RPMI7951 (cell line): ENCODE measurements around the gene SCG5. TPM values are rescaled to one million over a fixed set of nuclear protein-coding genes. Genes with fewer than 3 reads are reported as not detected.

Experiments used
- DNase-seq: peaks from one replicate; pipeline ENCODE4 v3.0.0-alpha.2; 2012; ENCODE audit warnings: low read depth
- total RNA-seq: library from RNA; depleted of rRNA; stranded (reverse); fragments of >200 nt; shearing (Covaris generic); gene quantifications from 2 replicates; pipeline ENCODE4 v1.2.3, GENCODE V29; 2014

Gene SCG5
- total RNA-seq, 1 experiment from 2014 or later, result 99.1 TPM

DNA sequence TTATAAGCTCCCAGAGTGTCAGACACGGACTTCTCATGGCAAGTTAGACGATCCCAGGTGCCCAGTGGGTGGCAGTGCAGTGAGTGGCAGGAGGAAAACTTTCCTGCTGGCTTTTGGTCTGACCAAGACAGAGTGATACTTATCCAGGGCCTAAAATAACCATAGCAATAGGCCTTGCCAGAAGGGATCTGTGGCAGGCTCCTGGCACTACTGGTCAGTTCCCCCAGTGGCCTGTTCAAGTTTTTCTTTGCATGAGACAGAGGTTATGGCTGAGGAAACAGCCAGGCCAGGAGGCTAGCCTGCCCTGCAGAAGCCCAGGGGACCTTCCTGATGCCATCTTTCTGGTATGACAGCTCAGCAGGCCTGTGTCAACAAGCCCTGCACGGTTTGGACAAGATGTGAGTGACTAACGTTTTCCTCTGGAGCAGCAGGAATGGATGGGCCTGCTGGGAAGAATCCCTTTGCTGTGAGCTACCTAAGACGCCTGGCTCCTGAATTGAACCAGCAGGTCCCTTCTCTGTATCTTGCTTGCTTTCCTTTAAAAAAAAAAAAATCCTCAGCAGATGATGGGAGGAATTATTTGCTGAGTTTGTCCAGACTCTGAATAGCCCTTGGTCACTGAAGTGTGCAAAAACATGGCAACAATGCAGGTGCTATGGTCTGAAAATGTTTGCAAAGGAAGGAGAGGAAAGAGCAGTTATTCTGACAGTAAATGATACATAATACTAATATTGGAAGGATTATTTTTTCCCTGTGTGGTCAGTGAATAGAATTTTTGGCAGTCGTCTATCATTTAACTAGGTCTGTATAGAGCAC, 18.0 kb downstream of the SCG5 start:
- DNase-seq, result peak; percentile 84

DNA sequence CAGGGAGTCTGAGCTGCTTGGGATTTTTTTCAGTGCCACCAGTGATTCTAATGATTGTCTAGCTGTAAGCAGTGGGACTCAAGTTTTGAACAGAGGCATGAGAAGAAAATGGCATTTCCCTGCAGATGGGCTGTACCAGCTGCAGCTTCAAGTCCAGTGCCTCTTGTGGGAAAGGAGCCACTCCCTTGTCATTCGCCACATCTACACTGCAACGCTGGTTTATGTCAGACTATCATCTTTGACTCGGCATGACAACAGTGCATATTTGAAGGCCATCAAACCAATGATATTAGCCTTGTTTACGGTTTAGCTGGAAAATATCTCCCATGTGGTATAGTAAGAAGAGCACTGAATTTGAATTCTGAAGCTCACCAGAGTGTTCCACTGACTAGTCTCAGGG, 22.2 kb downstream of the SCG5 start:
- DNase-seq, result no peak

DNA sequence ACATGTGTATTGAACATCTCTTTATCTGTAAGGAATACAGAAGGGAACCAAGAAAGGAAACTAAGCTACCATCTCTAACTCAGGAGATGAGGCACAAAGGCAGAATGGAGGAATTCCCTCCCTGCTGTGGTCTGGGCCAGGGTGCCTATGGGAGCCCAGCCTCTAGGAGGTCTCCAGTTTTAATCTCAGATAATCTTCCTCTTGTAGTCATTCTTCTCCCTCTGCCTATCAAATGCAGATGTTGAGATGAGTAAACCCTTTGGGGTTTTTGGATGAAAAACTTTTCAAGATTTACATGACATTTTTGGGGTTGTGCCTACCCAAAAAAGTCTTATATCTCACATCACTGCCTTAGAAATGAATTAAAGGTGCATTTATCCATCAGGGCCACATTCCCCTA, 23.3 kb downstream of the SCG5 start:
- no peak for DNase-seq

DNA sequence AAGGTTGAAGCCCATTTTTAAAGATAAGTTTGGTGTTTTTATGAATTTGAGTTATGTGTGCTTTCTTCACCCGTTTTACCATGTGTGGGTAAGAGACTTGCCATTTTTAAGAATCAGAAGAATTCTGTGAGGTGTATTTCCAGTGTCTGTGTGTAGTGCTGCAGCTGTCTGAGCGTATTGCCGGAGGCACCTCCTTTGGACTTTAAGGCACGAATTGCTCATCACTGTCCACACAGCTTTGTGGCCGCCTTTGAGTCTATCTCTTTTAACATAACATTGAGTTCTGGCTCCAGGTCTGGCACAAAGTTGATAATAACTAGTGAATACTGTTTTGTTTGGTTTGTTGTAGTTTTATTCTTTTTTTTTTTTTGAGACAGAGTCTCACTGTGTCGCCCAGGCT, 25.8 kb downstream of the SCG5 start:
- DNase-seq, result peak; percentile 96

DNA sequence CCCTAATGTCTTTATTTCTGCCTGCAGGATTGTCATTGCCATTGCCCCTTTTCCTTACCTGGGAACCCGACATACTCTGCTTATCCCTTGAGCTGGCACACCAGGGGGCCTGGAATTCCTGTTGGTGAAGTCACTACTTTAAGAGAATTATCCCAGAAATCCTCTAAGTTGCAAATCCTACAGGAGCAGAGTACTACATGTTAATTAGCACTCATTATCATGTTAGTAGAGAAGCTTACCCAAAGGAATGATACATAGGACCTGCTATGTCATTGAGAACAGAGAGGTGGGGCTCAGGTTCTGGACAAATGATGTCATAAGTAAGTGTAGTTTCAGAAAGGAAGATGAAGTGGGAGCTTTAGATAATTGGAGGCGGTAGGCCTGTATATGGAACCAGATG, 27.4 kb downstream of the SCG5 start:
- no peak for DNase-seq

DNA sequence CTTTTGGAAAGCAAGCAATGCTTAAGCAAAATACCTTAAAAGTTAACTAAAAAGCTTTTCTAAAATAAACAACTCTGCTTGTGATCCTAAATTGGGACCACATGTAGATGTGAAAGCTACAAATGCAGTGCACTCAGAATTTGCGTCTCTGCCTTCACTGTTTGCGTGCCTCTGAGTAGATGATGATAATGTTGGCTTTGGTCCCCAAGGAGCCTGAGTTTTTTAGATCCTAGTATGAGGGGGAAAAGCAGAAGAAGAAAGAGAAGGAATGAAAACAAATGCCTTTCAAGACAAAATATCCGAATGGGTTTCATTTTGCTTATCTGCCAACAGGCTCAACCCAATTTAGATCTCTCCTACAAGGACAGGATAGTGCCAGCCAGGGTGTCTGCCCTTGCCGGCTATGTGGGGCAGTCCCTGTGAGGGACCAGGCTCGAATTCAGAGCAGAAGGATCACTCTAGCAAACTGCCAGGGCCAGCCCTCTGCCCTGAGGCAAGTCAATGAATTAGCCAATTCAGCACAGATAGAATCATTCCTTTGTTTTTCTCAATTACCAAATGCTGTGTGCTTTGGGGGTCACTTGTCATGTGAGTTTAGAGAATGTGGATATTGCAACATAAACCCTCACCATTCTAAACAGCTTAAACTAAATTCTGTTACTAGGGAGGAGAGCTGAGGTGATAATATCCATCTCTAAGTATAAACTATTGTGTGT, 28.5 kb downstream of the SCG5 start:
- DNase-seq, result peak; percentile 95

DNA sequence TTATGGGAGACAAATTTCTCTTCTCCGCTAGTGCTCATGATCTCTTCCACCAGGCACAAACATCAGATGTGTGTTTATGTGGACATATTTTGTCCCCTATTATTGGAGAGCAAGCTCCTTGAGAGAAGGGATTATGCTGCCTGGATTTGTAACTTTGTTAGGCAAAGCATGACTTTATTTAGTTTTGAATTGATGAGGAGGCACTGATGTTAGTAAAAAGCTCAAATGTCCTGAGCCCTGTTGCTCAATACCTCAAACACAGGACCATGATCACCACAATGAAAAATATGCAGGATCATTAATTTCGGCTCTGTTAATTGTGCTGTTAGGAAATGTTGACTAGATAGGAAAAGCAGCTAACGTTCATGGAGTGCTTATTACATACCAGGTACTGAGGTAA, 29.1 kb downstream of the SCG5 start:
- no peak for DNase-seq

DNA sequence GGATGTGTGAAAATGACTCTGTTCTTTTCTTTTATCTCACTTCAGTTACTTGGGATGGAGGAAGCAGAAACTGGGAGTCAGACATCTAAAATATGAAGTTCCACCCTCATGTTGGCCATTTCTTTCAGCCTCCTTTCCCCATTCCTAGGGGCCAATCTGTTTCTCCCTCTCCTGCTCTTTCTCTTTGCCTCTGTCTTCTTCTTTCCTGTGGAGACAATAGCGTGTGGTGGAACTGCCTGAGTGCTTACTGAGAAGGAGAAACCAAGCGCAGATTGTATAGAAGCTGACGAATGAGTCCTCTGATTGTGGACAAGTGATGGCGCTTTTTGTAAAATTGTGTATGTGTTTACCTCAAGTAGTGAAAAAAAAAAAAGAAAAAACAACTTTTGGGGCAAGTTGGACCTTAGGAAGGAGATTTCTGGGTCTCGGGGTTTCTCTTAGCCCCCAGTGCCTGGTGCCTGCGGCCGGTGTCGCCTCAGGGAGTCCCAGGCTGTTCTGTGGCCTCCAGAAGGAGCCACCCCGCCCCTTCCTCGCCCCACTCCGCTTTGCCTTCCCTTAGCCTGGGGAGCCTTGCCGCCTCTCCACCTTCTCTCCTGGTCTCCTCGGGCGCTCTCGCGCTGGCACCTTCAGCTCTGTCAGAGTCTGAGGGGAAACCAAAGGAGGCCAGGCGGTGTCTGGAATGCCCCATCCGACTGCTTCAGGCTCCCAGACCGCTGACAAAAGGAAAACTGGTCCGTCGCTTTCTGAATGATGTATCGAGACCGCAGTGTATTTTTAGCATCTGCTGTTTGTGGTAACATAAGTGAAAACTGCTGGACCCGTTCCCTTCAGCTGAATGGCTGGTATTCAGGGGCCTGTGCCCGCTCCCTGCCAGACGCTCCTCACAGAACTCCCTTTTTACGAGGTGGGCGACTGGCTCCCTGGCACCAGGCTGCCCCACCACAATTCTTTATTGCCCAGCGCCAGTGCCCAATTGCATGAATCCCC, 30.1 kb downstream of the SCG5 start:
- peak; percentile 98 for DNase-seq

DNA sequence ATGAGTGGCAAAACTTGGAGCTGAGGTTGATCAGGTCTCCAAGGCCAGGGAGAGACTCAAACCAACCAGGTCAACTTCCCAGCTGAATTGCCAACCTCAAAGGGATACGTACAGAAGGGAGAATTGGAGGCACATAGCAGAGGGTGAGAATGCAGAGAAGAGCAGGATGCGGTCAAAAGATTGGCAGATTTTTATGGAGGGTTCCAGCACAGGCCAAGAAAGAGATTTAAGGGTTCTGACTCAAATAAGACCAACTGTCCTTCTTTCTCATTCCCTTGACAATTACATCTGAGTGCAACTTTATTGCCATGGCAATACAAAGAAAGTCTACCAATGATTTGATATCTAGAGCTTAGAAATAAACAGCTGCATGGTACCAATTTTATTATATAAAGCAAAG, 33.2 kb downstream of the SCG5 start:
- no peak for DNase-seq

DNA sequence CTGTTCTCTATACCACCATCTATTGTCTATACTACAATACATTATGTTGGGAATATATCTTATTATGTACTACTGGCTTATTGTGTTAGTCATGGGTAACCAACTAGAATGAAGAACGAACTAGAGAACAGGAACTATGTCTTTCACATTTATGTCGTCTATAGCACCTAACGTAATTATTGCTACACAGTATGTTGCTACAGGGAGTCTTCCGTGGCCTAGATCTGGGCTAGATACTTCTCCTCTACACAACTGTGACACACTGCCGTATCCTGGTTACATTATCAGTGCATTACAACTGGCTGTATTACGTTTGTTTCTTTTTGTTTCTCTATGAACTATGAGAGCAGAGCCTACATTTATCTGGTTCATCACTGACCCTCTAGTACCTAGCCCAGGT, 34.0 kb downstream of the SCG5 start:
- no peak for DNase-seq

DNA sequence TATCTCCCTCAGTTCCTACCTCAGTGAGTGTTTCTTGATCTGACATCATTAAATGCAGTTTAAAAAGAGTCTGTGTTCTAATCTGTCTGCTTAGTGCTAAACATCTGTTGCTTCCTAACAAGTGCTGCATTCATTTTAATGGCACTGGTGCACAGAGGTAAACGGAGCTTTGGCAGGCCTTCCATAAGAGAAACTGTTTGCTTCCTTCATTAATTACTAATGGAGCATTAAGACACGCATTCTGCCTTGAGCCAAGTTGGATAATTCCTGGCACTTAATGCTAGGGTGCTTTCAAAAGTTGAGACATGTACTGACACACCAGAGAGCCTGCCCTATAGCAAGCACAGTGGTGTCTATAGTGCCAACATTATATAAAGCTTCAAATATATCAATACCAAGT, 34.7 kb downstream of the SCG5 start:
- no peak for DNase-seq

DNA sequence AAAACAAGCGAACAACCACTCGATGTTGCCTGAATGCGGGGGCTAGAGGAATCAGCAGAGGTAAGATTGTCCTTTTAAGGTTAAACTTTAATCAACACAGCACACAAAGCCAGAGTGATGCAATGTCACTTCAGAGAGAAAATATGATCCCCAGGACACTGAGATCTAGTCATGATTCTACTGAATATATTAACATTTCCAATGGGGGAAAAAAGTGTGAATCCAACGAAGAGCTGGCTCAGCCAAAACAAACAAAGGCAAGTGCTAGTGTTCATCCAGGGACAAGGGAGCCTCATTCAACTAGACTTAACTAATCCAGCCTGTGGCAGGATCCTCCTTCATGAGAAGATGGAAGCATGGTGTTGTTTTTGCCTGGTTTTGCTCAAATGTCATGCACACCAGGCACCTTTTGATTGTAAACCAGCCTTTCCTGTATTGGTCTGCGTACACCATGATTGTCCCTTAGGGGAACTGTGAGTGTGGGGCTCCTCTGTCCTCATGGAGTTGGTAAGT, 35.8 kb downstream of the SCG5 start:
- DNase-seq, result no peak

DNA sequence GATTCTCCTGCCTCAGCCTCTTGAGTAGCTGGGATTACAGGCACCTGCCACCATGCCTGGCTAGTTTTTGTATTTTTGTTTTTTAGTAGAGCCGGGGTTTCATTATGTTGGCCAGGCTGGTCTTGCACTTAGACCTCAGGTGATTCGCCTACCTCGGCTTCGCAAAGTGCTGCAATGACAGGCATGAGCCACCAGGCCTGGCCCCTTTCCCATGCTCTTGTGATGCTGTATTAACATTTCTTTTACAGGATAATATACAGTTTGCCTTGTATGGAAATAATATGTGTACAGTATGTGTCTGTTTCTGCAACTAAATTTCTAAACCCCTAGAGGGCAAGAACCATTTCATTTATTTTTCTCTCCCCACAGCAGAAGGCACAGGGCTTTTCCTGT, 37.8 kb downstream of the SCG5 start:
- no peak for DNase-seq

DNA sequence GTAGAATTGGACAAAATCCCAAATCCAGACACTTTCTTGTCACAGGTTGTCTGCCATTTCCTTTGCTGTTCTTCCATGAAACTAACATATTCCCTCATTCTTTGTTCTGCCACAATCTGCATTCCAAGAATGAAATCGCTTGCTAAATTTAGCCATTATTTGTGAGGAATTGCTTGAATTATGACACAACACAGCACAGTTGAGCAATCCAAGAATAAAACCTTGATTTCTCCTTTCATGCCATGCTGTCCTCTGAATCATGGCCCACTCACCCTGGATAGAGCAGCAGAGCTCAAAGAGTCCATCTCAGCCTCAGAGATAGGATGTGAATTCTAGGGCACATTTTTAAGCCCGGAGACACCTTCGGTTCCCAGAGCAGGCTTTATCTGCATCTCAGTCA, 41.1 kb downstream of the SCG5 start:
- DNase-seq, result peak; percentile 91

DNA sequence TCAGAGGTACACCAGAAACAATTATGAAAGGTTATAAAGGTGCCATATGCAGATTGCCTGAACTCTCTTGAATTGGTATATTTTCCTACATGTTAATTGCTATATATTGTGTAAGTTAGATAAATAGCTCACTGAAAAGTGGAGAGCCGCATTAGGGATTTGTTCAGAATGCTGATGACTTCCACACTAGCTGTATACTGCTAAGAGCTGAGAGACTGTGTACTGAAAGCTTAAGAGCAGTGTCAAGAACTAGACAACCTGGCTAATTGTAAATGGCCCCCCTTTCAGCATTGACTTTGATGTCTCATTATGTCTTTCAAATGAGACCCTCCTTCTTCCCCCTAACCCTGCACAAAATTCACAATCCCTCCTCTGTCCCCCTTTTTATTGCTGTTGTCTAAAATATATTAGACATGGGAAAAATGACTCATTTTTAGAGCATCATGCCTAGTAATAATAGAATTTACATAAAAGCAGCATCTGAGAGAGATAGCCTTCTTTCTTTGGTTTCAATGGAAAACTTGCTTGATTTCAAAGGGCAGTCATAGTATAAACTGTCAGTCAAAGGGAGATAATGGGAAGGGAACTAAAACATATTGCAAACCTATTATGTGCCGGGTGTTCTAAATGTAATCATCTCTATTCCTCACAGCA, 41.6 kb downstream of the SCG5 start:
- DNase-seq, result no peak

DNA sequence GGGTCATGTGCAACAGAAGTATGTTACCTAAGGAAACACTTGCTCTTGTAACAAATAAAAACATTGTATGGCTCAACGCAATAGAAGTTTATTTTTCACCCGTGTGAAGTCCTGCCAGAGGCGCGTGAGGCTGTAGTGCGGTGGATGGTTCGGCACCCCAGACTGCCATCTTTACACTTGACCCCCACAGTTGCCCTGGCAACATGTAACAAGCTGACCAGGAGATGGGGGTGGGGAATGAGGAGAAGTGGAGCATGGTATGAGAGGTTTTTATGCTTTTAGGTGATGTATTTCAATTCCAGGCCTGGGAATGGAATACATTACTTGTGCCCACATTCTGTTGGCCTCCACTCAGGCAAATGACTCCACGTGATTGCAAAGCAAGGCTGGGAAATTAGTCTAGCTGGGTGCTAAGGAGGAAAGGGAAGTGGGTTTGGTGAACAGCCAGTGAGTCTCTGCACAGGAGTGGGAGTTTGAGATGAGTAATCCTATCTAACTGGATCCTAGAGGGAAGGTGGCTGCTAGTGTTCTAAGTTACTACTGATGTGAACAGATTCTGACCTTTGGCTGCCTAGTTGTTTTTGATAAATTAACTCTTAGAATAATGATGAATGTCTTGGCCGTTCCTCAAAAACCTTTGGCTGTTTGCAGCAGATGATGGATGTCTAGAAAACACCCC, 42.5 kb downstream of the SCG5 start:
- peak; percentile 99 for DNase-seq

DNA sequence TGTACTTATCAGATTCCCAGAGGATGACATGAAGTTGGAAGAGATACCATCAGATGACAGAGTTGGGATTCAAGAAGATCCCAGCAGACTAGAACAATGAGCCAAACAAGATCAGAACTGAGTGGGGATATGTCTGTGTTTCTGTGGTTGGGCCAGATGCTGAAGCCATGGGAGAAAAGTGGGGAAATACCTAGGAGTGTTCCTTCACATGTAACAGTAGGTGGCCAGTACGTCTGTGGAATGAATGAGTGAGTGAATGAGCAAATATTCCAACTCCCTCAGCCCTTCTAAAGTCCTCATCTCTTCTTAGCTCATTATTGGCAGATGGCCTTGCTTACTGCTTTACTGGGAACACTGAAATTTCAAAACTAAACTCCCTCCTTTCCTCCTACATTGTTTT, 44.1 kb downstream of the SCG5 start:
- DNase-seq, result peak; percentile 77

DNA sequence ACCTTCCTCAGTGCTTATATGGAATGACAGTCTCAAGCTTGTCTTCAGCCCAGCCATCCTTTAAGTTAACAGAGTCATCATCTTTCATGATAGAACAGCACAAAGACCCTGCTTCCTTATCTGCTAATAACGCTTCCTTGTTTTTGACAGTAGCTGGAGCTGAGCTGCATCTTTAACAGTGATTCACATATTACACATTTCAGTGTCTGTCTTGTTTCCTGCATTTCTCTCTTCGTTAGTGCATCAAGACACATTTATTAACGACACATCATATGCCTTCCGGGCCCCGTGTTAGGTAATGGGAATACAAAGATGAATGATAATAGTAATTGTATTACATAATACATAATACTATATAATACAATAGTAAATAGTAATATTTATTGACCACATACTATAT, 46.0 kb downstream of the SCG5 start:
- peak; percentile 86 for DNase-seq

DNA sequence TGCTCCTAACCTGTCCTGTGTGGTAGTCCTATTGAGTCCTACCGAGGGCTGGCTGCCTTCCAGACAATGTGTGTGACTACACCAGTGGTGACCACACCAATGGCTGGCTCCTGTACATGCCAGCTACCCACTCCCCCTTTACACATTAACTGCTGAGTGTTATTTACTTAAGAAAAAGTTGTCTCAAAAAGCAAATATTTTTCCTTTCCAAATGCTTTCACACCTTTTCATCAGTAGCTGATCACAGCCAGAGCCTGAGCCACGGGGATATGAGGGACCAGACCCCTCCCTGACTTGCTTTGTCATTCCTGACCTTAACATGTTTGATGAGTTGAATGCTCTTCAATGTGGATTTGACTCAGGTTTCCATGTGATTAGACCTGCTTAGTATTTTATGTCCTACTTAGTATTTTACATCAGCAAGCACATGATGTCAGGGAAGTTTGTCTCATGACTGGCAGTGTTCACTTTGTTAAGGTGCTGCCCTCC, 46.7 kb downstream of the SCG5 start:
- DNase-seq, result peak; percentile 83

DNA sequence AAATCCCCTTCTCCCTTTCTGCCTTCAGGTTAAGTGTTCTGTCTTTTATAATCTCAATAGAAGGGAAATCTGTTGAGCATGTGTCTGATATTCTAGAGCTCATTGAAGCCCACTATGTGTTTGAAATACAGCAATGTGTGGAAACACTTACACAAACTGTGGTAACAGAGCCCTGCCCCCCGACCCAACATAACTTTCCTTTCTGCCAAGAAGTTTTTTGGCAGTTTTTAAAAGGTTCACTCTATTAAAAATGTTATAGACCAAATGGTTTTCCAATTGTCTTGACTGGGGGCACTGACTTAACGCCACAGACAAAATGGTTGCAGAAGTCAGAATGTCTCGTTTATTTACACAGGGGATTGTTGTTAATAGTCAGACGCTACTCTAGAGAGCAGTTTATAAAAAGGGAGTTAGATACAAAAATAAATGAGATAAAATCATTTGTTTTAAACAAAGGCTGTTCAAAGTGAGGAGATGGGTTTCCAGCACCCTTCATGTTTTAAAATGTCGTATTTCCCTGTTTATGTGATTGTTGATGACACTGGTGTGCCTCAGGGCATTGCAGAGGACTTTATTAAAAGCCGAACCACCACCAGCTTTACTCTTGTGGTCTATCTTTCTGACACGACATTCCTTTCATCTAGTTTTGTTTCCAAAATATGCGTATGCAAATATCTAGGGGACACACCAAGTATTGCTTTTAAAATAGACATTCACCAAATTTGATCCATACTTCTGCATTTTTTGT, 49.6 kb downstream of the SCG5 start:
- DNase-seq, result peak; percentile 73
